HG03460 (cell line): ENCODE measurements around the gene TMEFF1.
"Not testable (repeated sequence)": the region's sequence is repeated elsewhere in the genome, so short reads cannot be mapped to it uniquely, and the experiment has no call there.

Experiments
- ATAC-seq: cut with Tn5 transposase; IDR thresholded peaks from one replicate; pipeline ENCODE4 v1.9.1; 2021; ENCODE audit not compliant: unreplicated experiment

Gene TMEFF1

GRCh38 chr9:100488177-100488576 is 15.2 kb downstream of the TMEFF1 start:
- ATAC-seq = no peak

GRCh38 chr9:100489836-100490235 is 16.9 kb downstream of the TMEFF1 start:
- ATAC-seq = no peak

GRCh38 chr9:100492952-100493351 is 20.0 kb downstream of the TMEFF1 start:
- ATAC-seq = no peak

- ATAC-seq = no peak
These were observed 25.6 kb downstream of the TMEFF1 start for GRCh38 chr9:100498592-100498991.

- ATAC-seq = no peak
These were observed 26.5 kb downstream of the TMEFF1 start for GRCh38 chr9:100499460-100499859.

GRCh38 chr9:100499866-100500265 is 26.9 kb downstream of the TMEFF1 start:
- ATAC-seq = no peak

GRCh38 chr9:100505564-100506159 is 32.7 kb downstream of the TMEFF1 start:
- no peak for ATAC-seq

- ATAC-seq = not testable (repeated sequence)
These were observed 34.4 kb downstream of the TMEFF1 start for GRCh38 chr9:100507350-100507749.

GRCh38 chr9:100511205-100511604 is 38.3 kb downstream of the TMEFF1 start:
- no peak for ATAC-seq

GRCh38 chr9:100515578-100516494 is 42.9 kb downstream of the TMEFF1 start:
- ATAC-seq = no peak

- no peak for ATAC-seq
These were observed 48.3 kb downstream of the TMEFF1 start for GRCh38 chr9:100521282-100521681.

- no peak for ATAC-seq
These were observed 52.6 kb downstream of the TMEFF1 start for GRCh38 chr9:100525563-100525962.

- ATAC-seq = not testable (repeated sequence)
These were observed 54.3 kb downstream of the TMEFF1 start for GRCh38 chr9:100527180-100527794.

- no peak for ATAC-seq
These were observed 61.5 kb downstream of the TMEFF1 start for GRCh38 chr9:100534401-100534800.

- no peak for ATAC-seq
These were observed 67.4 kb downstream of the TMEFF1 start for GRCh38 chr9:100540327-100540726.

- no peak for ATAC-seq
These were observed 76.1 kb downstream of the TMEFF1 start for GRCh38 chr9:100549048-100549447.

- no peak for ATAC-seq
These were observed 82.0 kb downstream of the TMEFF1 start for GRCh38 chr9:100554935-100555401.

GRCh38 chr9:100555471-100555870 is 82.5 kb downstream of the TMEFF1 start:
- ATAC-seq = no peak

- ATAC-seq = no peak
These were observed 84.1 kb downstream of the TMEFF1 start for GRCh38 chr9:100557053-100557452.

- no peak for ATAC-seq
These were observed 88.3 kb downstream of the TMEFF1 start for GRCh38 chr9:100561256-100561655.

- no peak for ATAC-seq
These were observed 94.9 kb downstream of the TMEFF1 start for GRCh38 chr9:100567856-100568255.
